Activated CD4-positive, alpha-beta T cell treated with anti-CD3 and anti-CD28 coated beads, Interleukin-2, amount 10 ng/mL, durations not matched to agents 24 days and 14 days (primary cell): ENCODE data around the gene RARRES2. TPM values are rescaled to one million over a fixed set of nuclear protein-coding genes. Genes with fewer than 3 reads are reported as not detected.

Experiments used
- DNase-seq: peaks from one replicate; pipeline ENCODE4 v3.0.0; 2022
- H3K27ac Mint-ChIP-seq: one replicate; pipeline ENCODE4 v1.8.0; 2022; ENCODE audit warnings: mild to moderate bottlenecking, mixed read lengths
- H3K27me3 Mint-ChIP-seq: one replicate; pipeline ENCODE4 v1.8.0; 2022; ENCODE audit warnings: mixed read lengths
- H3K36me3 Mint-ChIP-seq: one replicate; pipeline ENCODE4 v1.8.0; 2022; ENCODE audit warnings: low read depth, mild to moderate bottlenecking, mixed read lengths
- H3K4me1 Mint-ChIP-seq: one replicate; pipeline ENCODE4 v1.8.0; 2021; ENCODE audit warnings: mixed read lengths
- H3K4me3 Mint-ChIP-seq: one replicate; pipeline ENCODE4 v1.8.0; 2022; ENCODE audit warnings: mild to moderate bottlenecking, moderate library complexity, mixed read lengths
- H3K9me3 Mint-ChIP-seq: one replicate; pipeline ENCODE4 v1.8.0; 2021; ENCODE audit warnings: mixed read lengths
- intact Hi-C: fragments of 100-400 bp; cut with micrococcal nuclease; formaldehyde crosslinking; loops from one replicate; pipeline ENCODE4 v1.15.1; 2023
- total RNA-seq: library from RNA; stranded (reverse); gene quantifications from 2 replicates; pipeline ENCODE4 v1.2.3, GENCODE V29; 2022

RARRES2 gene
- total RNA-seq, 1 donor from 2014 or later: not detected

DNA sequence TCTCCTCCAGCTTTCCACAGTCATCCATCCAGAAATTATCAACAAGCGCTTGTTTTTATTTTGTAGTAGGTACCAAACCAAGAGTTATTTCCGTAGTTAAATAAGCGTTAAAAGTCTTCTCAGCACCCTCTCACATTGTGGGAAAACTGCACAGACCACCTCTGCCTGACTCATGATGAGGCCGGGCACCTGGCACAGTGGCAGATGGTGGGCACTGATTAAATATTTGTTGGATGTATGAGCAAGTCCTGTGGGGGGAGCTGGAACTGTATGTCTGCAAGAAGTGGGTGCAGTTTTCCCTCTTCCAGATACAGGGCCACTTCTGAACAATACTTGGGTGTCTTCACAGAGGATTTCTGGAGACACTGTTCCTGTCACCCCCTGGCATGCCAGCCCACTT is 21.9 kb upstream of the RARRES2 start:
- peaks cover 4% of the 10 kb centered on the region for H3K9me3 Mint-ChIP-seq
- H3K27me3 Mint-ChIP-seq: no peaks in the 10 kb centered on the region
- no peak for DNase-seq
- H3K4me3 Mint-ChIP-seq: no peak overlapping the region
- no peak overlapping the region for H3K27ac Mint-ChIP-seq
- H3K36me3 Mint-ChIP-seq: no peaks in the 10 kb centered on the region
- intact Hi-C loops: no loop called here
- H3K4me1 Mint-ChIP-seq: peaks cover 40% of the 10 kb centered on the region

DNA sequence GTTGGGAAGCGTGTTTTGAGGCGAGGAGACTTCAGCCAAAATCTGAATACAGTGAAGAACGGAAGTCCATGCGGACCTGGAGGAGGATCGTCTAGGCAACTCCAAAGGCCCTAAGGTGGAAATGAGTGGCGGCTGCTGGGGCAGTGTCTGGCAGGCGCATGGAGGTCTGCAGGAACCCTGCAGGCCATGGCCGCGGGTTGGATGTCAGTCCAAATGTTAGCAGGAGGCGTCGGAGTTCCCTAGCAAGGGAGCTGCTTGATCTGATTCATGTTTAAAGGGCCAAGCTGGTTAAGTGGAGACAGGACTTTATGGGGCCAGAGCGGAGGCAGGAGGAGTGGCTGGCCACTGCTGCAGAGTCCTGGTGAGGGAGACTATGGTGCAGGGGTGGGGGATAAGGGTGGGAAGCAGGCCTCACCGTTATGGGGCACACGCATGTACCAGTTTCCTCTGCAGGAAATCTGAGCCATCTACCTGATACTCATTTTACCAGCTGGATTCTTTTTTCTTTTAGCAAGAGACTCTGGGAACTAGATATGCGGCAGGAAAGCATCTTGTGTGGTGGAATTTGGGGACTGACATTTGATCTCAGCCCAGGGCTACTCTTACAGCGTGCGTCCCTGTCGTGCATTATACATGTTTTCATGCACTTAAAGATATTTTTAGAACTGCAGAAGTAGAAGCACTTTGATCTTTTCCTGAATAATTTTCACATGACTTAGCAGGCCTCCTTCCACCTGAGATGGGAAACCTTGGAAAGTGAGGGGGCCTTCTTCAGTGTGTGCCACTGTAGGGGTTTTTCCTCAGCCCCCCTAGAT is 20.6 kb upstream of the RARRES2 start:
- no peak for DNase-seq
- no peaks in the 10 kb centered on the region for H3K36me3 Mint-ChIP-seq
- H3K9me3 Mint-ChIP-seq: peaks cover 4% of the 10 kb centered on the region
- intact Hi-C loops: no loop called here
- no peaks in the 10 kb centered on the region for H3K27me3 Mint-ChIP-seq
- H3K27ac Mint-ChIP-seq: no peak overlapping the region
- H3K4me1 Mint-ChIP-seq: peaks cover 43% of the 10 kb centered on the region
- H3K4me3 Mint-ChIP-seq: no peak overlapping the region

DNA sequence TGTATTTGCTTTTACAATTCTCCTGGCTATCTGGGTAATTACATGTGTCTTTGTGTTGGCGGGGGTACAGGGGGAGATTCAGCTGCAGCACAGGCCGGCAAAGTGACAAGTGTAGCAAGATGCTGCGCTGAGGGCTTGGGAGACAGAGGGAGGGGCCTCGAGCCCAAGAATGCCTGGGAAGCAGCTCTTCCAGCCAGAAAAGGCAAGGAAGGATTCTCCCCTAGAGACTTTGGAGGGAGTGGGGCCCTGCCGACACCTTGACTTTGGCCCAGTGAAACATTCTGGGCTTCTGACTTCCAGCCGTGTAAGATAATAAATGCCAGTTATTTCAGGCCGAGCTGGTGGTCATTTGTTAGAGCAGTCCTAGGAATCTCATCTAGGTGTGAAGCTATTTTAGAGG is 20.0 kb upstream of the RARRES2 start:
- intact Hi-C loops: no loop called here
- H3K27ac Mint-ChIP-seq: no peak overlapping the region
- no peak for DNase-seq

DNA sequence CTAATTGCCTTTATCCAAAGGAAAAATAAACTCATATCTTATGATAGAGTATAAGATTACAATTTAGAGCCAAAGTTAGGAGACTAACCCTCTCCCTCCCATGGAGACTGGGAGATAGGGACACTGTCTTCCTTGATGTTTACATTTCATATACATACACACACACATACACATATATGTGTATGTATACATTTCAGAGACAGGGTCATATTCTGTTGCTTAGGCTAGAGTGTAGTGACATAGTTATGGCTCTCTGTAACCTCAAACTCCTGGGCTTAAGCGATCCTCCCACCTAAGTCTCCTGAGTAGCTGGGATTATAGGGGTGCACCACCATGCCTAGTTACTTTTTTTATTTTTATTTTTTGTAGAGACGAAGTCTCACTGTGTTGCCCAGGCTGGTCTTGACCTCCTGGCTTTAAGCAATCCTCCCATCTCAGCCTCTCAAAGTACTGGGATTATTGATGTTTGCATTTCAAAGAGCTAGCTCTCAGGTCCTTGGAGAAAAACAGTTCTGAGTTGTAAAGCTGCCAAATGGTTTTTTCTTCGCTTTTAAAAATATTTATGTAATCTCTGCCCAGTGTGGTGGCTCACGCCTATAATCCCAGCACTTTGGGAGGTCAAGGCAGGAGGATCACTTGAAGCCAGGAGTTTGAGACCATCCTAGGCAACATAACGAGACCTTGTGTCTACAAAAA is 19.1 kb upstream of the RARRES2 start:
- H3K27ac Mint-ChIP-seq: peak overlapping the region; percentile 81
- intact Hi-C loops: no loop called here
- H3K36me3 Mint-ChIP-seq: no peaks in the 10 kb centered on the region
- no peaks in the 10 kb centered on the region for H3K27me3 Mint-ChIP-seq
- peaks cover 4% of the 10 kb centered on the region for H3K9me3 Mint-ChIP-seq
- peaks cover 49% of the 10 kb centered on the region for H3K4me1 Mint-ChIP-seq
- H3K4me3 Mint-ChIP-seq: no peak overlapping the region
- no peak for DNase-seq

More for the DNA sequence above, 20.0 kb upstream of the RARRES2 start:
- no peak overlapping the region for H3K4me3 Mint-ChIP-seq
- H3K27me3 Mint-ChIP-seq: no peaks in the 10 kb centered on the region
- H3K4me1 Mint-ChIP-seq: peaks cover 46% of the 10 kb centered on the region
- peaks cover 4% of the 10 kb centered on the region for H3K9me3 Mint-ChIP-seq
- H3K36me3 Mint-ChIP-seq: no peaks in the 10 kb centered on the region

DNA sequence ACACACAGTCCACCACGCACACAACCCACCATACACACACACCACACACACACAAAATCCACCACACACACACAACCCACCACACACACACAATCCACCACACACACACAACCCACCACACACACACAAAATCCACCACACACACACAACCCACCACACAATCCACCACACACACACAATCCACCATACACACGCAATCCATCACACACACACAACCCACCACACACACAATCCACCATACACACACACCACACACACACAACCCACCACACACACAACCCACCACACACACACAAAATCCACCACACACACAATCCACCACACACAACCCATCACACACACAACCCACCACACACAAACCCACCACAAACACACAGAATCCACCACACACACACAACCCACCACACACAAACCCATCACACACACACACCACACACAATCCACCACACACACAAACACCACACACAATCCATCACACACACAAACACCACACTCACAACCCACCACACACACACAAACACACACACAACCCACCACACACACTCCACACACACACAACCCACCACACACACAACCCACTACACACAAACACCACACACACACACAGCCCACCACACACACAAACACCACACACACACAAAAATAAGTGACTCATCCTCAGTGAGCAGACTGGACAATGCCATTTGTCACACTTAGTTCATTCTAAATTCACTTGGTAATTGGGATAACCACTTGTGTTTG is 18.4 kb upstream of the RARRES2 start:
- Mint-ChIP-seq H3K27me3 (no peaks in the 10 kb centered on the region), H3K27ac (peak overlapping the region; percentile 81), H3K36me3 (no peaks in the 10 kb centered on the region), H3K9me3 (peaks cover 4% of the 10 kb centered on the region), H3K4me1 (peaks cover 48% of the 10 kb centered on the region), H3K4me3 (no peak overlapping the region)
- no peak for DNase-seq
- intact Hi-C loops: loop anchor here (5.0 to 10.0 kb wide), 2 partner anchors 398 to 625 kb away; no protein-coding TSS in a partner anchor

DNA sequence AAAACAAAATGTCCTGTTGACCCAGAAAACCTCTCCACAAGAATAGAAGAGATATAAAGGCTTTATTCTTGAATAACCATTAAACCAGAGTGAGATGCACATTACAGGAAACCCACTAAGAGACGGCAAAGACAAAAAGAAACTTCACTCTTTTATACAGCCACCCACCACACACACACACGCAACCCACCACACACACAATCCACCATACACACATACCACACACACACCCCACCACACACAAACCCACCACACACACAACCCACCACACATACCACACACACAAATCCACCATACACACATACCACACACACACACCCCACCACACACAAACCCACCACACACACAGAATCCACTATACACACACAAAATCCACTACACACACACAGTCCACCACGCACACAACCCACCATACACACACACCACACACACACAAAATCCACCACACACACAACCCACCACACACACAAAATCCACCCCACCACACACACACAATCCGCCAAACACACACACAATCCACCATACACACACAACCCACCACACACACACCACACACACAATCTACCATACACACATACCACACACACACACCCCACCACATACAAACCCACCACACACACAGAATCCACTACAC is 17.7 kb upstream of the RARRES2 start:
- H3K27me3 Mint-ChIP-seq: no peaks in the 10 kb centered on the region
- H3K27ac Mint-ChIP-seq: peak overlapping the region; percentile 62
- no peak overlapping the region for H3K4me3 Mint-ChIP-seq
- DNase-seq: no peak
- peaks cover 4% of the 10 kb centered on the region for H3K9me3 Mint-ChIP-seq
- H3K36me3 Mint-ChIP-seq: no peaks in the 10 kb centered on the region
- H3K4me1 Mint-ChIP-seq: peaks cover 44% of the 10 kb centered on the region
- intact Hi-C loops: loop anchor here (5.0 to 10.0 kb wide), 2 partner anchors 398 to 626 kb away; no protein-coding TSS in a partner anchor

GRCh38 chr7:150358433-150358832 is 17.0 kb upstream of the RARRES2 start:
- intact Hi-C loops: loop anchor here (5.0 to 10.0 kb wide), 2 partner anchors 399 to 626 kb away; no protein-coding TSS in a partner anchor
- peak overlapping the region; percentile 41 for H3K27ac Mint-ChIP-seq
- H3K36me3 Mint-ChIP-seq: no peaks in the 10 kb centered on the region
- peaks cover 4% of the 10 kb centered on the region for H3K9me3 Mint-ChIP-seq
- no peaks in the 10 kb centered on the region for H3K27me3 Mint-ChIP-seq
- no peak overlapping the region for H3K4me3 Mint-ChIP-seq
- DNase-seq: no peak
- peaks cover 39% of the 10 kb centered on the region for H3K4me1 Mint-ChIP-seq

DNA sequence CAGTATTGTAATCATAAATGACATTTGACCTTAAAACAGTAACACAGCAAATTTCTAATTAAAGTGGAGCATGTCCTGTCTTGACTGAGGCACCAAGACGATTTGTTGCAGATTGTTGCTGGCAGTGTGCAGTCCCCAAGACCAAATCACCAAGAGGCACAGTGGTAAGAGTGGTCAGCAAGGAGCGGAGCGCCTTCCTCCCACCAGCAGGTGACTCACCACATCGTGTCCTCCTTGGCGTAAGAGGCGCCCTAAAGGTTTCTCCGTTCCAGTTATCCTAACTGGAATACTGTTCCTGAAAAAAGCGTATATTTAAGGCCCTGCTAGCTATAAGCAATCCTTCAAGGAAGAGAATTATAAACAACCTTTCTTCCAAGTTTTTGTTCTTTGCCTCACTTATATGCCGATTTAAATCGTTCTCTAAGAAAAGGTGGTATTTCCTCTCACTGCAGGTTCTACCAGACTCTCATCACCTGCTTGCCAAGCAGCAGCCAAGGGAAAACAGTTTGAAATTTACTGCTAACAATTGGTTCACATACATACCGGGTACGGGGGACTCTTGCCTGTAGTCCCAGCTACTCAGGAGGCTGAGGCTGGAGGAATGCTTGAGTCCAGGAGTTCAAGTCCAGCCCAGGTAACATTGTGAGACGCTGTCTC is 16.5 kb upstream of the RARRES2 start:
- H3K36me3 Mint-ChIP-seq: no peaks in the 10 kb centered on the region
- peaks cover 4% of the 10 kb centered on the region for H3K9me3 Mint-ChIP-seq
- peak overlapping the region; percentile 92 for H3K27ac Mint-ChIP-seq
- peaks cover 39% of the 10 kb centered on the region for H3K4me1 Mint-ChIP-seq
- no peak for DNase-seq
- H3K27me3 Mint-ChIP-seq: no peaks in the 10 kb centered on the region
- peak overlapping the region; percentile 73 for H3K4me3 Mint-ChIP-seq
- intact Hi-C loops: loop anchor here (1.0 to 10.0 kb wide), 5 partner anchors 10 to 627 kb away; partner anchors contain the start of gene REPIN1

DNA sequence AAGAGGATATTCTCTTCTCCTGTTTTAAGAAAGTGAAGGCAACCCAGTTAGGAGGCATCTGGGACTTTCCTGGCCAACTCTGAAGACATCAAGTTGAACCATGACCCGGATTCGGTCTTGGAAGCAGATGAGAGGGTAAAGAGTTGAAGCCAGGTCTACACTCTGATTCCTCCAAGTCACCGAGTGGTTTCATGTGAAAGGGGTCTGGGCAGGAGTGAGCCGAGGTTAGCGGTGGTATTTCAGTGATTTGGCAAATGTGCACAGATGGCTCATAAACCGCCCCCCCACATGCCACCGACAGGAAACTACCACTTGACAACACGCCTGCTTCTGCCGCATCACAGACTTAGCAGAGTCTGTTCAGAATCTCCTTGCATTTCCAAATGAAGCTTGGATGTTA is 15.8 kb upstream of the RARRES2 start:
- peaks cover under 1% of the 10 kb centered on the region for H3K27me3 Mint-ChIP-seq
- H3K9me3 Mint-ChIP-seq: peaks cover 4% of the 10 kb centered on the region
- H3K4me3 Mint-ChIP-seq: peak overlapping the region; percentile 73
- H3K4me1 Mint-ChIP-seq: peaks cover 39% of the 10 kb centered on the region
- peak overlapping the region; percentile 92 for H3K27ac Mint-ChIP-seq
- intact Hi-C loops: loop anchor here (1.0 to 10.0 kb wide), 5 partner anchors 11 to 628 kb away; partner anchors contain the start of gene REPIN1
- peak; percentile 85 for DNase-seq
- H3K36me3 Mint-ChIP-seq: no peaks in the 10 kb centered on the region

GRCh38 chr7:150356265-150356897 is 15.0 kb upstream of the RARRES2 start:
- peaks cover 4% of the 10 kb centered on the region for H3K9me3 Mint-ChIP-seq
- no peaks in the 10 kb centered on the region for H3K36me3 Mint-ChIP-seq
- H3K27ac Mint-ChIP-seq: peak overlapping the region; percentile 41
- no peak overlapping the region for H3K4me3 Mint-ChIP-seq
- peaks cover 39% of the 10 kb centered on the region for H3K4me1 Mint-ChIP-seq
- DNase-seq: peak; percentile 79
- peaks cover 3% of the 10 kb centered on the region for H3K27me3 Mint-ChIP-seq
- intact Hi-C loops: loop anchor here (1.0 to 10.0 kb wide), 3 partner anchors 65 to 628 kb away; no protein-coding TSS in a partner anchor

- Mint-ChIP-seq H3K36me3 (no peaks in the 10 kb centered on the region), H3K4me3 (no peak overlapping the region), H3K27ac (no peak overlapping the region), H3K27me3 (peaks cover 6% of the 10 kb centered on the region), H3K9me3 (peaks cover 4% of the 10 kb centered on the region), H3K4me1 (peaks cover 39% of the 10 kb centered on the region)
- no peak for DNase-seq
- intact Hi-C loops: loop anchor here (1.0 to 10.0 kb wide), 3 partner anchors 66 to 629 kb away; no protein-coding TSS in a partner anchor
These were observed 14.2 kb upstream of the RARRES2 start for GRCh38 chr7:150355666-150356059.

- intact Hi-C loops: loop anchor here (10.0 kb wide), 1 partner anchor 633 kb away; no protein-coding TSS in a partner anchor
- H3K27ac Mint-ChIP-seq: no peak overlapping the region
These were observed 10.3 kb upstream of the RARRES2 start for GRCh38 chr7:150351587-150352194.

More at GRCh38 chr7:150351587-150352194, 10.3 kb upstream of the RARRES2 start:
- Mint-ChIP-seq H3K4me3 (no peak overlapping the region), H3K9me3 (no peaks in the 10 kb centered on the region), H3K36me3 (no peaks in the 10 kb centered on the region), H3K4me1 (peaks cover 10% of the 10 kb centered on the region), H3K27me3 (peaks cover 10% of the 10 kb centered on the region)
- DNase-seq: no peak
